A549 (cell line): Measurements from ENCODE around the gene BCCIP.

Experiments
- CHD2 ChIP-seq: fragments of 150-350 bp; IDR thresholded peaks from 2 replicates; pipeline ENCODE4 v1.6.1; 2014; ENCODE audit warnings: low read length; ENCODE audit not compliant: partially characterized antibody
- CTCF ChIP-seq: fragments of >200 bp; sonication (Bioruptor Twin); formaldehyde crosslinking; IDR thresholded peaks from 3 replicates; pipeline ENCODE4 v1.5.1; 2016
- MYC ChIP-seq: IDR thresholded peaks from 2 replicates; pipeline ENCODE4 v1.6.1; 2012; ENCODE audit warnings: mild to moderate bottlenecking, inconsistent platforms, low read length, improper control_type of control experiment, borderline replicate concordance
- PBX3 ChIP-seq: IDR thresholded peaks from 2 replicates; pipeline ENCODE4 v1.6.1; 2012
- RNF2 ChIP-seq: fragments of 200-600 bp; sonication (generic); IDR thresholded peaks from 2 replicates; pipeline ENCODE4 v1.6.1; 2016; ENCODE audit warnings: low read depth, mild to moderate bottlenecking, antibody characterized with exemption, moderate library complexity, borderline replicate concordance

- TF ChIP-seq MYC (no peak), CHD2 (no peak), CTCF (no peak), RNF2 (no peak), PBX3 (no peak)
Observed at GRCh38 chr10:125824736-125825135, 1.4 kb downstream of the BCCIP start.
